ENCODE measurements around the gene MCCD1. TPM values are rescaled to one million over a fixed set of nuclear protein-coding genes. Genes with fewer than 3 reads are reported as not detected.

Gene MCCD1
- total and polyA plus RNA-seq, 4 donors, result not detected

DNA sequence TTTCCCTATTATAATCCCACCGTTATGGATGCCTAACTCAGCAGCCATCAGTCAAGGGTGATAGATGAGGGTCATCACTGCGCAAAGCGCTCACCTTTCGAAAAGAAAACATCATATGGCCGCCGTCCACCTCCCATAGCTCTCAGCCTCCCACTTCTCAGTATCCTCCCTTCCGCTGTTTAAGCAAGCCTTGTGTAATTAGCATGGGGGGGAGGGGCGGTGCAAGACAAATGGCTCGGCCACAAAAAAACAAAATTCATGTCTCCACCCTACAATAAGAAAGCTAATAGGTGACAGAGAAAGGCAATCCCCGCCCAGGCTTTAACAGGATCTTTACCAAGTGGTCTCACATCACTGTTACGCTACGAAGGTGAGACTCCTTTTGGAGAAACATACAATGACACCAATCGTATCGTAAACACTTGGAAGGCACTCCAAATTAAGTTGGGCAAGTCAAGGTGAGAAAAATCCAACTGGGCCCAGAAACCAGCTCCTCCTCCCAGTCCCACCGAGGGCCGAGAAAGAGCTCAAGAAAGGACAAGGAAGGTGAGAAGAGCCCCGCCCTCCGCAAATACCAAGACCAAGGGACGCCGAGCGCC, 12.4 kb downstream of the MCCD1 start:
- peak; percentile 13 for ATAC-seq (ENCODE audit: insufficient read depth, low FRiP score)
- H3K27ac ChIP-seq (ENCODE audit: low read depth in 1 of 2, low read length in 1 of 2), result peak overlapping the region; percentile 89 to 96
- WGBS, 2 donors, result 0 to 1% methylated on average over 21 of the region's 21 CpGs
- H3K4me1 ChIP-seq (ENCODE audit: control insufficient read depth in 5 of 5, insufficient read depth in 5 of 5, low read length in 5 of 5), result peaks cover 9 to 28% (median 15%) of the 10 kb centered on the region in 5 donors
- H3K36me3 ChIP-seq (ENCODE audit: control insufficient read depth in 4 of 4, insufficient read depth in 4 of 4, low read length in 4 of 4), result peaks cover 15 to 39% (median 29%) of the 10 kb centered on the region in 4 donors
- no peak for TF ChIP-seq CTCF (IDR thresholded peaks at IDR 0.05; ENCODE audit: control extremely low read depth, extremely low read depth)
- no peaks in the 10 kb centered on the region for H3K9me3 ChIP-seq (ENCODE audit: control insufficient read depth in 4 of 4, insufficient read depth in 3 of 4, low read length in 3 of 4)
- H3K27me3 ChIP-seq (ENCODE audit: control insufficient read depth in 3 of 3, insufficient read depth in 3 of 3, low read length in 2 of 3), result no peaks in the 10 kb centered on the region
- peak in 2 of 3 donors; percentile 54 to 73 for DNase-seq
- H3K9ac ChIP-seq (ENCODE audit: insufficient read depth in 1 of 2, low read length in 2 of 2), result peak overlapping the region; percentile 100
- peak overlapping the region; percentile 88 for H3K4me3 ChIP-seq

DNA sequence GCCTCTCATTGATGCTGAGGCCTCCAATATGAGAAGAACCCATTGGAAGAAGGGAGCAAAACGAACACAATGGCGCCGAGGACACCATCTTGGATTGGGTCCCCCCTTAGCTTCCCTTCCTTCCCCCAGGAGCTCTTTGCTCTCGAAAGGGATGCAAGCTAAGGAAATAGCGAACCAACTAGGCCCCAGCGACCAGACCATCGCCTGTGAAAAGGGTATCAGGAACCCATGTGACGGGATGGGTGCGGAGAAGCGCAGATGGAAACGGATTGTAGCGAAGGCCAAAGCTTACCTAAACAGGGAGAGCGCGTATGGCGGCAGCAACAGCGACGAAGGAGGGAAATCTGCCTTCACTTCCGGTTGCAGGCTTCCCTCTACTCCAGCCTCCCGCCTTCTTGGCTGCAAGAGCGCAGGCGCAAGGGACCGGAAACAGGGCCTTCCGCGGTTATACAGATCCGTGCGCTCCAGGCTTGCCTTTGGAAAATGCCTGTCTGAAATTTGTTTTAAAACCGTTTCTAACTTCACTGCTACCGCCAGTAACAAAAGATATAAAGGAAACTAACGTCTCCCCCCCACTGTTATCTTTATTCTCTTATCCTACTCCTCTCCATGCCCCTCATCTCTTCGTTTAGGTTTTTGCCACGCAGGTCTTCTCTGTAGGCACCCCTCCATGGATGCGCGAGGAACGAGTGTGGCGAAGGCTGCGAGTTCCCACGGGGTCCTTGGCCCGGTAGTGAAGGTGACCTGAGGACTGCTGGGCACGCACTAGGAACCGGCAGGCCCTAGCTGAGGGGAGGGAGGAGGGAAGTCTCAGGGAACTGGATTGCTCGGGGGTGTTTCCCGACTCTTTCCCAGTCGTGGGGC, 13.1 kb downstream of the MCCD1 start, which contains the start of gene DDX39B:
Gene DDX39B (minus strand): TSS at position 346 of the 864 bp plus-strand sequence. CDS start 1,471 bp downstream, outside the sequence.
- peak; percentile 97 to 99 (median 99) for DNase-seq

DNA sequence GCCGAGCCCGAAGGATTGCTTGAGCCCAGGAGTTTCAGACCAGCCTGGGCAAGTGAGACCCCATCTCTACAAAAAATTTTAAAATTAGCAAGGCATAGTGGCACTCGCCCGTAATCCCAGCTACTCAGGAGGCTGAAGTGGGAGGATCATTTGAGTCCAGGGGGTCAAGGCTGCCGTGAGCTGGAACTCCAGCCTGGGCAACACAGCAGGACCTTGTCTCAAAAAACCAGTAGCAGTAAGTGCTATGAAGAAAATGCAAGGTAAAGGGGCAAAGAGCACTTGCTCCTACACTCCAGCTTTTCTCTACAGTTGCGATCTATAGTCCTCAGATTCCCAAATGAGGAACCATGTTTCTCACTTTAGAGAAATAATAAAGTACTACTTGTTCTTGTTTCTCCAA, 14.9 kb downstream of the MCCD1 start:
- H3K27ac ChIP-seq (ENCODE audit: low read depth in 1 of 2, low read length in 1 of 2), result no peak overlapping the region
- H3K27me3 ChIP-seq (ENCODE audit: control insufficient read depth in 3 of 3, insufficient read depth in 3 of 3, low read length in 2 of 3), result no peaks in the 10 kb centered on the region
- no peaks in the 10 kb centered on the region for H3K9me3 ChIP-seq (ENCODE audit: control insufficient read depth in 4 of 4, insufficient read depth in 3 of 4, low read length in 3 of 4)
- DNase-seq (no peak), ATAC-seq (ENCODE audit: insufficient read depth, low FRiP score) (no peak)
- H3K36me3 ChIP-seq (ENCODE audit: control insufficient read depth in 4 of 4, insufficient read depth in 4 of 4, low read length in 4 of 4), result peaks cover 10 to 23% (median 16%) of the 10 kb centered on the region in 4 donors
- TF ChIP-seq CTCF (IDR thresholded peaks at IDR 0.05; ENCODE audit: control extremely low read depth, extremely low read depth), result no peak
- no peak overlapping the region for H3K9ac ChIP-seq (ENCODE audit: insufficient read depth in 1 of 2, low read length in 2 of 2)
- 97 to 99% methylated on average over 6 of the region's 6 CpGs for WGBS, 2 donors
- peaks cover 13 to 47% (median 20%) of the 10 kb centered on the region in 5 donors for H3K4me1 ChIP-seq (ENCODE audit: control insufficient read depth in 5 of 5, insufficient read depth in 5 of 5, low read length in 5 of 5)
- no peak overlapping the region for H3K4me3 ChIP-seq

More for the DNA sequence above, 13.1 kb downstream of the MCCD1 start, which contains the start of gene DDX39B:
- H3K4me3 ChIP-seq, result peak within 1 kb of the TSS; percentile 88
- H3K9ac ChIP-seq (ENCODE audit: insufficient read depth in 1 of 2, low read length in 2 of 2), result peak within 1 kb of the TSS; percentile 100
- ATAC-seq (ENCODE audit: insufficient read depth, low FRiP score), result peak; percentile 89
- no peaks in the 10 kb centered on the region for H3K9me3 ChIP-seq (ENCODE audit: control insufficient read depth in 4 of 4, insufficient read depth in 3 of 4, low read length in 3 of 4)
- H3K4me1 ChIP-seq (ENCODE audit: control insufficient read depth in 5 of 5, insufficient read depth in 5 of 5, low read length in 5 of 5), result peaks cover 9 to 35% (median 15%) of the 10 kb centered on the region in 5 donors
- no peaks in the 10 kb centered on the region for H3K27me3 ChIP-seq (ENCODE audit: control insufficient read depth in 3 of 3, insufficient read depth in 3 of 3, low read length in 2 of 3)
- peak within 1 kb of the TSS; percentile 89 to 96 for H3K27ac ChIP-seq (ENCODE audit: low read depth in 1 of 2, low read length in 1 of 2)
- WGBS, 2 donors, result 0 to 1% methylated on average over 43 of the region's 43 CpGs
- no peak for TF ChIP-seq CTCF (IDR thresholded peaks at IDR 0.05; ENCODE audit: control extremely low read depth, extremely low read depth)
- peaks cover 15 to 32% (median 23%) of the 10 kb centered on the region in 4 donors for H3K36me3 ChIP-seq (ENCODE audit: control insufficient read depth in 4 of 4, insufficient read depth in 4 of 4, low read length in 4 of 4)

Data from lung (tissue), 12 donors.